Measurements from ENCODE around the gene ALPP. TPM values are rescaled to one million over a fixed set of nuclear protein-coding genes. Genes with fewer than 3 reads are reported as not detected.
"Not testable (repeated sequence)": the region's sequence is repeated elsewhere in the genome, so short reads cannot be mapped to it uniquely, and the experiment has no call there.

Gene ALPP
- total RNA-seq, 1 experiment from 2014 or later = 0.20 TPM

DNA sequence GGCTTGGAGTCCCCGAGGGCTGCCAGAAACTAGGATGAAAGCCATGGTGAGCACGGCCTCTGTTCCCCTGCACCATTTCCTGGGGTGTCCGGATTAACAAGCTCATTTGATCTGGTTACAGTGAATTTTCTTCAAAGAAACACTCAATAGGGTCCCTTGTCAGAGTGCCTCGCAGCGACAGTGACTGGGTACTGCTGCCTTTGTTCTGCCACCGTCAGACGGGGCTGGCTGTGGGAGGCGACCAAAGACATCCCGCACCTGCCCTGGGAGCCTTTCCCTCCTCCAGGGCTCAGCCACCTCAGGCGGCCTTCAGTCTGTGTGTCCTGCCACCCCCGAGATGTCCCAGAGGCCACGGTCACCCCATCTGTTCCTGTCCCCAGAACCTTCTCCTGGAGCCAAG is 8.5 kb upstream of the ALPP start:
- H3K4me3 Mint-ChIP-seq; H3K9me3 Mint-ChIP-seq; H3K27ac Mint-ChIP-seq; POLR2A ChIA-PET; H3K27me3 Mint-ChIP-seq (ENCODE audit: low read depth); CTCF ChIA-PET; H3K36me3 Mint-ChIP-seq: not testable (repeated sequence)
- peak; percentile 7 for ATAC-seq
- peaks cover 21% of the 10 kb centered on the region for H3K4me1 Mint-ChIP-seq
- peak; percentile 24 for DNase-seq (ENCODE audit: low spot score)

DNA sequence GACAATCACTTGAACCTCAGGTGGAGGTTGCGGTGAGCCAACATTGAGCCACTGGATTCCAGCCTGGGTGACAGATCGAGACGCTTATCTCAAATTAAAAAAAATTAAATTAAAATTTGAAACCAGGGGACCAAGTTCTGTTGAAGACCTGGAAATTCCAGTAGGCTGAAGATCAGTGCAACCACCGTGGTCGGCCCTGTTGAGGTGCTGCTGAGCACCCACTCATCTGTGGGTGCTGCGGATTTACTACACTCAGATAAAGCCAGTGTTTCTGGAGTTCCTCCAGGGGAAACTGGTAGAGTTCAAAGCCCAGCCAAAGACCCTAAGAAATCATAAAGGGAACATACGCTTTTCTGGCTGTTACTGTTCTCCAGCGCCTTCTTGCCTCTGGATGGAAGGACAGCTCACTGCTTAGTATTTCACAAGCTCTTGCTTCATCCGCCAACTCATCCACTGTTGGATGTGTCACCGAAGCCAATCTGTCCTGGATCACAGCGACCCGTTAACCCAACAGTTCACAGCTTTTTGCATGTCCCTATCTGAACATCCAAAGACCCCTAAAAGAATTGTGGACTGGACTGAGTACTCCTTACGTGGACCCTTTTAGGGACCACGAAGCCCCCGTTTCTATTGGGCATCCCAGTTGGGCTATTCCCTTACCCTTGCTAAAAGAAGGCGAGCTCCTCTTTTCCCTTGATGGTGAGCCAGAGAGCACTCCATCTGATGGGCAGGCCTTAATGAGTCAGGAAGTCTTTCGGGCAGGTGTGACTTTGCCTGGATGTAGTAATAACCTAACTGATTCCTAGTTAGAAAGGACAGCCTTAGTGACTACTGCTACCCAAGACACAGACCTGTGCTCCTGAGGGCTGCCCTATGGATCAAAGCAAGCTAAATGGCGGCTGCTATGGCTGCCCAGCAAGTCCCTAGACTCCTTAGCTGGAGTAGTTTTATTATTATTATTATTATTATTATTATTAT is 6.0 kb upstream of the ALPP start:
- H3K9me3 Mint-ChIP-seq = no peaks in the 10 kb centered on the region
- DNase-seq (ENCODE audit: low spot score) (peak; percentile 3), ATAC-seq (no peak)
- no peak overlapping the region for H3K27ac Mint-ChIP-seq
- peaks cover 3% of the 10 kb centered on the region; the same call in 1 of the 2 replicates for H3K27me3 Mint-ChIP-seq (ENCODE audit: low read depth)
- no peak overlapping the region for H3K4me3 Mint-ChIP-seq
- ChIA-PET POLR2A (no interaction called here), CTCF (interaction anchor here (0.6 to 1.7 kb wide), 5 partner anchors 17 to 72 kb away, joined by 3 to 7 read pairs (median 5); no protein-coding TSS in a partner anchor)
- no peaks in the 10 kb centered on the region for H3K36me3 Mint-ChIP-seq
- no peak for TF ChIP-seq CREM (CRISPR knock-in tag; IDR thresholded peaks at IDR 0.05)
- TF ChIP-seq FOXP1 (CRISPR knock-in tag; IDR thresholded peaks at IDR 0.05; ENCODE audit: borderline replicate concordance) = no peak
- TF ChIP-seq, protein P1, sequence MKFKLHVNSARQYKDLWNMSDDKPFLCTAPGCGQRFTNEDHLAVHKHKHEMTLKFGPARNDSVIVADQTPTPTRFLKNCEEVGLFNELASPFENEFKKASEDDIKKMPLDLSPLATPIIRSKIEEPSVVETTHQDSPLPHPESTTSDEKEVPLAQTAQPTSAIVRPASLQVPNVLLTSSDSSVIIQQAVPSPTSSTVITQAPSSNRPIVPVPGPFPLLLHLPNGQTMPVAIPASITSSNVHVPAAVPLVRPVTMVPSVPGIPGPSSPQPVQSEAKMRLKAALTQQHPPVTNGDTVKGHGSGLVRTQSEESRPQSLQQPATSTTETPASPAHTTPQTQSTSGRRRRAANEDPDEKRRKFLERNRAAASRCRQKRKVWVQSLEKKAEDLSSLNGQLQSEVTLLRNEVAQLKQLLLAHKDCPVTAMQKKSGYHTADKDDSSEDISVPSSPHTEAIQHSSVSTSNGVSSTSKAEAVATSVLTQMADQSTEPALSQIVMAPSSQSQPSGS (CRISPR knock-in tag; IDR thresholded peaks at IDR 0.05; ENCODE audit: borderline replicate concordance, low read depth) = no peak
- TF ChIP-seq GRHL2 (CRISPR knock-in tag; IDR thresholded peaks at IDR 0.05; ENCODE audit: insufficient replicate concordance, severe bottlenecking) = no peak
- TF ChIP-seq NR2C2 (CRISPR knock-in tag; IDR thresholded peaks at IDR 0.05) = no peak
- no peak for TF ChIP-seq MXD4 (CRISPR knock-in tag; IDR thresholded peaks at IDR 0.05; ENCODE audit: borderline replicate concordance)
- peaks cover 24% of the 10 kb centered on the region for H3K4me1 Mint-ChIP-seq

DNA sequence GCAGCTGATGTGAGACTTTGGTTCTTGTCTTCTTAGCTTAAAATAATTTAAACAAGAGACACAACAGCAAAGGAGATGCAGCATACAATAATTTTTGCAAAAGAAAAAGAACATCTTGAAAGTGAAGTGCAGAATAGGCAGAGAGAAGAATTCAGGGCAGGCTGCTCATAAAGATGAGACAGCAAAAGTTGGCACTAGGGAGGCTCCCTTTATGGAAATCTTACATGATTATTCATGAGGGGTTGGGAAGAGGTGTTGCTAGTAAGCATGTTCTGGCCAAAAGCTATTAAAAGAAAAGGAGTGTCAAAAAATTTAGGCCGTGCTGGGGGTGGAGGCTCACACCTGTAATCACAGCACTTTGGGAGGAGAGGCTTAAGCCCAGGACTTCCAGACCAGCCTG is 4.2 kb upstream of the ALPP start:
- Mint-ChIP-seq H3K4me1 (peaks cover 21% of the 10 kb centered on the region), H3K36me3 (no peaks in the 10 kb centered on the region), H3K27me3 (ENCODE audit: low read depth) (peaks cover 3% of the 10 kb centered on the region; the same call in 1 of the 2 replicates), H3K27ac (no peak overlapping the region), H3K4me3 (no peak overlapping the region), H3K9me3 (no peaks in the 10 kb centered on the region)
- POLR2A ChIA-PET = no interaction called here
- no peak for ATAC-seq
- no peak for DNase-seq (ENCODE audit: low spot score)
- CTCF ChIA-PET = interaction anchor here (0.8 to 6.1 kb wide), 3 partner anchors 8 to 70 kb away, joined by 3 to 48 read pairs (median 5); no protein-coding TSS in a partner anchor
- TF ChIP-seq, protein P2, sequence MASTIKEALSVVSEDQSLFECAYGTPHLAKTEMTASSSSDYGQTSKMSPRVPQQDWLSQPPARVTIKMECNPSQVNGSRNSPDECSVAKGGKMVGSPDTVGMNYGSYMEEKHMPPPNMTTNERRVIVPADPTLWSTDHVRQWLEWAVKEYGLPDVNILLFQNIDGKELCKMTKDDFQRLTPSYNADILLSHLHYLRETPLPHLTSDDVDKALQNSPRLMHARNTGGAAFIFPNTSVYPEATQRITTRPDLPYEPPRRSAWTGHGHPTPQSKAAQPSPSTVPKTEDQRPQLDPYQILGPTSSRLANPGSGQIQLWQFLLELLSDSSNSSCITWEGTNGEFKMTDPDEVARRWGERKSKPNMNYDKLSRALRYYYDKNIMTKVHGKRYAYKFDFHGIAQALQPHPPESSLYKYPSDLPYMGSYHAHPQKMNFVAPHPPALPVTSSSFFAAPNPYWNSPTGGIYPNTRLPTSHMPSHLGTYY (CRISPR knock-in tag; IDR thresholded peaks at IDR 0.05) = no peak
- TF ChIP-seq TEAD1 (CRISPR knock-in tag; IDR thresholded peaks at IDR 0.05) (no peak), ZNF317 (CRISPR knock-in tag; IDR thresholded peaks at IDR 0.05; ENCODE audit: borderline replicate concordance, low read depth) (no peak), ZNF671 (CRISPR knock-in tag; IDR thresholded peaks at IDR 0.05) (no peak), ZNF423 (CRISPR knock-in tag; IDR thresholded peaks at IDR 0.05) (no peak), OVOL2 (CRISPR knock-in tag; IDR thresholded peaks at IDR 0.05; ENCODE audit: borderline replicate concordance) (no peak), KAT7 (CRISPR knock-in tag; IDR thresholded peaks at IDR 0.05; ENCODE audit: borderline replicate concordance) (no peak), JUN (CRISPR knock-in tag; IDR thresholded peaks at IDR 0.05) (no peak)
- TF ChIP-seq, protein P3, sequence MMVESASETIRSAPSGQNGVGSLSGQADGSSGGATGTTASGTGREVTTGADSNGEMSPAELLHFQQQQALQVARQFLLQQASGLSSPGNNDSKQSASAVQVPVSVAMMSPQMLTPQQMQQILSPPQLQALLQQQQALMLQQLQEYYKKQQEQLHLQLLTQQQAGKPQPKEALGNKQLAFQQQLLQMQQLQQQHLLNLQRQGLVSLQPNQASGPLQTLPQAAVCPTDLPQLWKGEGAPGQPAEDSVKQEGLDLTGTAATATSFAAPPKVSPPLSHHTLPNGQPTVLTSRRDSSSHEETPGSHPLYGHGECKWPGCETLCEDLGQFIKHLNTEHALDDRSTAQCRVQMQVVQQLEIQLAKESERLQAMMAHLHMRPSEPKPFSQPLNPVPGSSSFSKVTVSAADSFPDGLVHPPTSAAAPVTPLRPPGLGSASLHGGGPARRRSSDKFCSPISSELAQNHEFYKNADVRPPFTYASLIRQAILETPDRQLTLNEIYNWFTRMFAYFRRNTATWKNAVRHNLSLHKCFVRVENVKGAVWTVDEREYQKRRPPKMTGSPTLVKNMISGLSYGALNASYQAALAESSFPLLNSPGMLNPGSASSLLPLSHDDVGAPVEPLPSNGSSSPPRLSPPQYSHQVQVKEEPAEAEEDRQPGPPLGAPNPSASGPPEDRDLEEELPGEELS (CRISPR knock-in tag; IDR thresholded peaks at IDR 0.05) = no peak
- TF ChIP-seq, protein P4, sequence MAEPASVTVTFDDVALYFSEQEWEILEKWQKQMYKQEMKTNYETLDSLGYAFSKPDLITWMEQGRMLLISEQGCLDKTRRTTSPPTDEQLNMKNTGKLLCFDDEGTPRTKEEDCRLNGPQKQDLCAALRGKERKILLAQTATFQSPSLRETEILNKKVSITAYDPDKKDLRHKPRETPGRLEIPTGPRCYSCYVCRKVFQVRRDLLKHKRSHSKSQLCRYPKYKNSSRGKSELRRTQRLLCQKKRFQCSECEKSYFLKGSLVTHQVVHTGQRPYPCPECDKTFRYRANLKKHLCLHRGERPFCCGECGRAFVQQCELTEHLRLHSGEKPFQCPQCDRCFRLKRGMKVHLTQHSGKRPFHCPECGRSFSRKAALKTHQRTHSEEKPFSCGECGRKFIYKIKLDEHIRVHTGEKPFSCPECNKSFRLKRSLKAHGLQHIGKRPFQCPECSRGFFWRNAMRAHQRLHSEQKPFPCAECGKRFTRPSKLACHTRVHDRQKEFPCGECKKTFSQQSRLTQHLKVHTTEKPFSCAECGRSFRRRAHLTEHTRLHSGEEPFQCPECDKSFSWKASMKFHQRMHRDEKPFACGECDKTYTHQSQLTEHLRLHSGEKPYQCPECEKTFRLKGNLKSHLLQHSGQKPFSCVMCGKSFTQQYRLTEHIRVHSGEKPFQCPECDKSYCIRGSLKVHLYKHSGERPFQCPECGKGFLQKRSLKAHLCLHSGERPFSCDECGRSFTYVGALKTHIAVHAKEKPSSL (CRISPR knock-in tag; conservative IDR thresholded peaks at IDR 0.05) = no peak
- TF ChIP-seq, protein P5, sequence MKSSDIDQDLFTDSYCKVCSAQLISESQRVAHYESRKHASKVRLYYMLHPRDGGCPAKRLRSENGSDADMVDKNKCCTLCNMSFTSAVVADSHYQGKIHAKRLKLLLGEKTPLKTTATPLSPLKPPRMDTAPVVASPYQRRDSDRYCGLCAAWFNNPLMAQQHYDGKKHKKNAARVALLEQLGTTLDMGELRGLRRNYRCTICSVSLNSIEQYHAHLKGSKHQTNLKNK (CRISPR knock-in tag; IDR thresholded peaks at IDR 0.05) = no peak
- TF ChIP-seq, protein P6, sequence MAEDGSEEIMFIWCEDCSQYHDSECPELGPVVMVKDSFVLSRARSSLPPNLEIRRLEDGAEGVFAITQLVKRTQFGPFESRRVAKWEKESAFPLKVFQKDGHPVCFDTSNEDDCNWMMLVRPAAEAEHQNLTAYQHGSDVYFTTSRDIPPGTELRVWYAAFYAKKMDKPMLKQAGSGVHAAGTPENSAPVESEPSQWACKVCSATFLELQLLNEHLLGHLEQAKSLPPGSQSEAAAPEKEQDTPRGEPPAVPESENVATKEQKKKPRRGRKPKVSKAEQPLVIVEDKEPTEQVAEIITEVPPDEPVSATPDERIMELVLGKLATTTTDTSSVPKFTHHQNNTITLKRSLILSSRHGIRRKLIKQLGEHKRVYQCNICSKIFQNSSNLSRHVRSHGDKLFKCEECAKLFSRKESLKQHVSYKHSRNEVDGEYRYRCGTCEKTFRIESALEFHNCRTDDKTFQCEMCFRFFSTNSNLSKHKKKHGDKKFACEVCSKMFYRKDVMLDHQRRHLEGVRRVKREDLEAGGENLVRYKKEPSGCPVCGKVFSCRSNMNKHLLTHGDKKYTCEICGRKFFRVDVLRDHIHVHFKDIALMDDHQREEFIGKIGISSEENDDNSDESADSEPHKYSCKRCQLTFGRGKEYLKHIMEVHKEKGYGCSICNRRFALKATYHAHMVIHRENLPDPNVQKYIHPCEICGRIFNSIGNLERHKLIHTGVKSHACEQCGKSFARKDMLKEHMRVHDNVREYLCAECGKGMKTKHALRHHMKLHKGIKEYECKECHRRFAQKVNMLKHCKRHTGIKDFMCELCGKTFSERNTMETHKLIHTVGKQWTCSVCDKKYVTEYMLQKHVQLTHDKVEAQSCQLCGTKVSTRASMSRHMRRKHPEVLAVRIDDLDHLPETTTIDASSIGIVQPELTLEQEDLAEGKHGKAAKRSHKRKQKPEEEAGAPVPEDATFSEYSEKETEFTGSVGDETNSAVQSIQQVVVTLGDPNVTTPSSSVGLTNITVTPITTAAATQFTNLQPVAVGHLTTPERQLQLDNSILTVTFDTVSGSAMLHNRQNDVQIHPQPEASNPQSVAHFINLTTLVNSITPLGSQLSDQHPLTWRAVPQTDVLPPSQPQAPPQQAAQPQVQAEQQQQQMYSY (CRISPR knock-in tag; IDR thresholded peaks at IDR 0.05) = no peak
